Adrenal gland (tissue), 5 donors: ENCODE data around the gene LAD1.

Source experiments
- POLR2A ChIP-seq, 2 donors: fragments of 450-650 bp; IDR thresholded peaks; one replicate each; pipeline ENCODE4 v1.6.1; 2017; ENCODE audit warnings: antibody characterized with exemption in 2 of 2, mild to moderate bottlenecking in 2 of 2, moderate library complexity in 1 of 2
- TF ChIP-seq, protein P1 (sequence below), 6 experiments: fragments of 450-650 bp in 4 of 6; fragments of 200-600 bp in 2 of 6; sonication (generic) in 1 of 6; IDR thresholded peaks; 1 replicate in 5 of 6; 2 replicates in 1 of 6; pipeline versions ENCODE4 v1.5.1 to v1.8.0; 2016 to 2021; ENCODE audit warnings: antibody characterized with exemption in 6 of 6, mild to moderate bottlenecking in 2 of 6, moderate library complexity in 1 of 6
- donor health status: DM: no; HTN: no; CAD: no.

- TF ChIP-seq, protein P1, sequence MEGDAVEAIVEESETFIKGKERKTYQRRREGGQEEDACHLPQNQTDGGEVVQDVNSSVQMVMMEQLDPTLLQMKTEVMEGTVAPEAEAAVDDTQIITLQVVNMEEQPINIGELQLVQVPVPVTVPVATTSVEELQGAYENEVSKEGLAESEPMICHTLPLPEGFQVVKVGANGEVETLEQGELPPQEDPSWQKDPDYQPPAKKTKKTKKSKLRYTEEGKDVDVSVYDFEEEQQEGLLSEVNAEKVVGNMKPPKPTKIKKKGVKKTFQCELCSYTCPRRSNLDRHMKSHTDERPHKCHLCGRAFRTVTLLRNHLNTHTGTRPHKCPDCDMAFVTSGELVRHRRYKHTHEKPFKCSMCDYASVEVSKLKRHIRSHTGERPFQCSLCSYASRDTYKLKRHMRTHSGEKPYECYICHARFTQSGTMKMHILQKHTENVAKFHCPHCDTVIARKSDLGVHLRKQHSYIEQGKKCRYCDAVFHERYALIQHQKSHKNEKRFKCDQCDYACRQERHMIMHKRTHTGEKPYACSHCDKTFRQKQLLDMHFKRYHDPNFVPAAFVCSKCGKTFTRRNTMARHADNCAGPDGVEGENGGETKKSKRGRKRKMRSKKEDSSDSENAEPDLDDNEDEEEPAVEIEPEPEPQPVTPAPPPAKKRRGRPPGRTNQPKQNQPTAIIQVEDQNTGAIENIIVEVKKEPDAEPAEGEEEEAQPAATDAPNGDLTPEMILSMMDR (IDR thresholded peaks at IDR 0.05), result no peak
- no peak for TF ChIP-seq POLR2A (IDR thresholded peaks at IDR 0.05)
Observed at GRCh38 chr1:201356701-201357100, 42.4 kb downstream of the LAD1 start.
